Upper lobe of left lung (tissue), 4 donors: ENCODE results near the gene ZFYVE1.

ENCODE experiments used
- CTCF ChIP-seq, 6 experiments: fragments of 450-650 bp in 4 of 6; fragments of 200-600 bp in 2 of 6; sonication (generic) in 2 of 6; IDR thresholded peaks; one replicate each; pipeline ENCODE4 v1.5.1; 2016 to 2019; ENCODE audit warnings: antibody characterized with exemption in 6 of 6
- POLR2AphosphoS5 ChIP-seq, 2 donors: sonication (generic); formaldehyde crosslinking; IDR thresholded peaks; one replicate each; pipeline ENCODE4 v1.5.1; 2017; ENCODE audit warnings: antibody characterized with exemption in 2 of 2

- no peak for TF ChIP-seq POLR2AphosphoS5 (IDR thresholded peaks at IDR 0.05)
- peak in 1 of 6 experiments; percentile 3 for TF ChIP-seq CTCF (IDR thresholded peaks at IDR 0.05)
Observed at GRCh38 chr14:73057944-73058223, 31.0 kb upstream of the ZFYVE1 start.
